MM.1S (cell line): ENCODE measurements around the gene RPF1.

Experiments
- DNase-seq: peaks from one replicate; pipeline ENCODE4 v3.0.0-alpha.2; 2015
- H2AFZ ChIP-seq: fragments of 300-600 bp; sonication (generic); 2 replicates; pipeline ENCODE4 v1.6.0; 2016; ENCODE audit warnings: antibody characterized with exemption, low read length
- H3F3A ChIP-seq: fragments of 300-600 bp; sonication (generic); 2 replicates; pipeline ENCODE4 v1.6.1; 2016; ENCODE audit warnings: mild to moderate bottlenecking, antibody characterized with exemption, low read length, moderate library complexity, mixed read lengths; ENCODE audit not compliant: insufficient read depth
- H3K27ac ChIP-seq: fragments of 300-600 bp; sonication (generic); 2 replicates; pipeline ENCODE4 v1.5.1; 2016; ENCODE audit warnings: mild to moderate bottlenecking, low read length
- H3K27me3 ChIP-seq: fragments of 300-600 bp; sonication (generic); replicated peaks from 2 replicates; pipeline ENCODE4 v1.6.0; 2016; ENCODE audit warnings: low read length; ENCODE audit not compliant: insufficient read depth
- H3K36me3 ChIP-seq: fragments of 300-600 bp; sonication (generic); replicated peaks from 2 replicates; pipeline ENCODE4 v1.6.1; 2016; ENCODE audit warnings: mild to moderate bottlenecking, low read length, mixed read lengths; ENCODE audit not compliant: insufficient read depth
- H3K4me1 ChIP-seq: fragments of 300-600 bp; sonication (generic); 2 replicates; pipeline ENCODE4 v1.6.1; 2016; ENCODE audit warnings: low read length, mixed read lengths
- H3K4me2 ChIP-seq: fragments of 300-600 bp; sonication (generic); 2 replicates; pipeline ENCODE4 v1.6.0; 2016; ENCODE audit warnings: low read depth, low read length
- H3K4me3 ChIP-seq: fragments of 300-600 bp; sonication (generic); 2 replicates; pipeline ENCODE4 v1.5.1; 2016; ENCODE audit warnings: low read length, mixed read lengths
- H3K79me2 ChIP-seq: fragments of 300-600 bp; sonication (generic); 2 replicates; pipeline ENCODE4 v1.6.1; 2016; ENCODE audit warnings: mixed run types, low read length, mixed read lengths
- H3K9ac ChIP-seq: fragments of 300-600 bp; sonication (generic); 2 replicates; pipeline ENCODE4 v1.6.1; 2016; ENCODE audit warnings: low read length, mixed read lengths
- H3K9me2 ChIP-seq: fragments of 300-600 bp; sonication (generic); replicated peaks from 2 replicates; pipeline ENCODE4 v1.6.1; 2016; ENCODE audit warnings: mild to moderate bottlenecking, low read length, mixed read lengths; ENCODE audit not compliant: insufficient read depth
- H3K9me3 ChIP-seq: fragments of 300-600 bp; sonication (generic); replicated peaks from 2 replicates; pipeline ENCODE4 v1.6.1; 2016; ENCODE audit warnings: mild to moderate bottlenecking, low read length, mixed read lengths; ENCODE audit not compliant: insufficient read depth
- H4K20me1 ChIP-seq: fragments of 300-600 bp; sonication (generic); 2 replicates; pipeline ENCODE4 v1.6.1; 2016; ENCODE audit warnings: mild to moderate bottlenecking, low read length, moderate library complexity, mixed read lengths; ENCODE audit not compliant: insufficient read depth
- CTCF ChIP-seq: fragments of 300-600 bp; sonication (generic); IDR thresholded peaks from 2 replicates; pipeline ENCODE4 v1.5.1; 2016; ENCODE audit warnings: antibody characterized with exemption, low read length, mixed read lengths
- EZH2 ChIP-seq: fragments of 300-600 bp; sonication (generic); optimal IDR thresholded peaks from 2 replicates; pipeline ENCODE3; 2017; ENCODE audit warnings: low read depth, mild to moderate bottlenecking, antibody characterized with exemption, low read length, mixed read lengths
- EZH2phosphoT487 ChIP-seq: fragments of 300-600 bp; sonication (generic); IDR thresholded peaks from 2 replicates; pipeline ENCODE4 v1.6.1; 2018; ENCODE audit warnings: antibody characterized with exemption, low read length

The RPF1 gene

GRCh38 chr1:84508510-84508909 lies 29.4 kb downstream of the RPF1 start:
- no peak overlapping the region for H3K27ac ChIP-seq
- no peaks in the 10 kb centered on the region for H3K9me3 ChIP-seq
- peaks cover 21% of the 10 kb centered on the region for H3K79me2 ChIP-seq
- DNase-seq = no peak
- no peaks in the 10 kb centered on the region for H3K4me1 ChIP-seq
- no peak overlapping the region for H3K9ac ChIP-seq
- no peaks in the 10 kb centered on the region for H3K36me3 ChIP-seq
- TF ChIP-seq EZH2phosphoT487 (no peak), EZH2 (no peak), CTCF (no peak)
- H3F3A ChIP-seq = peaks cover 17% of the 10 kb centered on the region; the same call in 1 of the 2 replicates
- H3K4me2 ChIP-seq = no peak overlapping the region
- H2AFZ ChIP-seq = no peak overlapping the region
- H3K4me3 ChIP-seq = no peak overlapping the region
- H4K20me1 ChIP-seq = no peaks in the 10 kb centered on the region
- H3K9me2 ChIP-seq = no peaks in the 10 kb centered on the region
- no peaks in the 10 kb centered on the region for H3K27me3 ChIP-seq

GRCh38 chr1:84509029-84509428 lies 30.0 kb downstream of the RPF1 start:
- Histone ChIP-seq H3K27me3 (no peaks in the 10 kb centered on the region), H3K27ac (no peak overlapping the region), H3K9ac (no peak overlapping the region), H3K9me3 (no peaks in the 10 kb centered on the region), H3K4me3 (no peak overlapping the region), H3K79me2 (peaks cover 16% of the 10 kb centered on the region), H3K36me3 (no peaks in the 10 kb centered on the region), H4K20me1 (no peaks in the 10 kb centered on the region), H3K9me2 (no peaks in the 10 kb centered on the region), H2AFZ (no peak overlapping the region), H3F3A (peaks cover 17% of the 10 kb centered on the region; the same call in 1 of the 2 replicates), H3K4me1 (no peaks in the 10 kb centered on the region), H3K4me2 (no peak overlapping the region)
- DNase-seq = no peak
- no peak for TF ChIP-seq EZH2phosphoT487

- no peak for TF ChIP-seq EZH2
- TF ChIP-seq EZH2phosphoT487 = no peak
- TF ChIP-seq CTCF = no peak
- no peak overlapping the region for H3K9ac ChIP-seq
- H3K36me3 ChIP-seq = no peaks in the 10 kb centered on the region
These were observed 31.1 kb downstream of the RPF1 start for GRCh38 chr1:84510165-84510564.

GRCh38 chr1:84510668-84511067 lies 31.6 kb downstream of the RPF1 start:
- no peak for DNase-seq
- Histone ChIP-seq H3K4me3 (no peak overlapping the region), H3K9me2 (no peaks in the 10 kb centered on the region), H4K20me1 (no peaks in the 10 kb centered on the region), H3F3A (peaks cover 10% of the 10 kb centered on the region; the same call in 1 of the 2 replicates), H2AFZ (no peak overlapping the region), H3K27ac (no peak overlapping the region), H3K4me1 (no peaks in the 10 kb centered on the region), H3K4me2 (no peak overlapping the region), H3K27me3 (no peaks in the 10 kb centered on the region), H3K79me2 (no peaks in the 10 kb centered on the region), H3K9ac (no peak overlapping the region), H3K36me3 (no peaks in the 10 kb centered on the region), H3K9me3 (no peaks in the 10 kb centered on the region)
- no peak for TF ChIP-seq EZH2
- no peak for TF ChIP-seq CTCF
- no peak for TF ChIP-seq EZH2phosphoT487

More at GRCh38 chr1:84510165-84510564, 31.1 kb downstream of the RPF1 start:
- H2AFZ ChIP-seq = no peak overlapping the region
- no peak overlapping the region for H3K4me2 ChIP-seq
- H3K79me2 ChIP-seq = peaks cover 4% of the 10 kb centered on the region
- no peaks in the 10 kb centered on the region for H3K9me3 ChIP-seq
- H3K27ac ChIP-seq = no peak overlapping the region
- H3K4me3 ChIP-seq = no peak overlapping the region
- no peaks in the 10 kb centered on the region for H4K20me1 ChIP-seq
- no peaks in the 10 kb centered on the region for H3K27me3 ChIP-seq
- H3K9me2 ChIP-seq = no peaks in the 10 kb centered on the region
- H3K4me1 ChIP-seq = no peaks in the 10 kb centered on the region
- peaks cover 12% of the 10 kb centered on the region; the same call in 1 of the 2 replicates for H3F3A ChIP-seq
- no peak for DNase-seq
